ENCODE results near the gene TBC1D7.
A peak's percentile ranks its signal among the peaks of the same experiment; 100 is the strongest.

The TBC1D7 gene

DNA sequence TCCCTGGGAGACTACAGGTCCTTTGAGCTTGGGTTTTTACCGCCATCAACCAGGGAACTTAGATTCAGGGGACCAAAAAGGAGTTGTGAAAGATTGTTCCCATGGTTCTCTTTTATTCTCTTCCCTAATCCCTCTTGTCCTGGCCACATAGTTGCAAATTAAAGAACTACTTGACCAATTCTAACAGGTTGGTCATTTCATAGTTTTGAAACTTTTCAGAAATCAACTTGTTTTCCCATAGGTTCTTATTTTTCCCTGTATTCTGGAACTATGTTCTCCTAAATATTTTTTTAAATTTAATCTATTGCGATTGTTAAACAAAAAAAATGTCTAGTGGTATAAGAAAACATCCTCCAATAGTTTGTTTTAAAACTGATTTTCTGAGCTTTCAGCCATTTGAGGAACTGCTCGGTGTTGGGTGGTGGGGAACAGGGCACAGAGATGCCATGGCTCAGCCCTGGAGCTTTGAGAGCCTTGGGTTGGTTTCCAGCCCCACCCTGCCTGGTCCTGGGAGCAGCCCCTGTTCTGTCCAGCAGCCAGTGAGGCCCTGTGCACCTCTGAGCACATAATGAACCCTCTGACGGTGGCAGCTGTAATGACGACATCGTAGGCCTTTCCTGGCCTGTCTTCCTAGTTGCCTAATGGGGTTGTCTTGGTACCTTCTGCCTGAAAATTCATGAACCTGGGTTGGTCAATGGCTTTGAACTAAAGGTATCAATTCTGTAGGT lies 53.5 kb downstream of the TBC1D7 start:
- Histone ChIP-seq H3K4me1 (ENCODE audit: low read depth, poor library complexity, severe bottlenecking) (peaks cover 23% of the 10 kb centered on the region), H4K20me1 (ENCODE audit: insufficient read depth) (no peaks in the 10 kb centered on the region), H3K4me2 (peak overlapping the region; percentile 99), H3K79me2 (ENCODE audit: insufficient read depth, low read depth) (no peaks in the 10 kb centered on the region), H3K27me3 (ENCODE audit: insufficient read depth, low read depth) (no peaks in the 10 kb centered on the region), H3K27ac (peak overlapping the region; percentile 63), H3K36me3 (ENCODE audit: insufficient read depth) (no peaks in the 10 kb centered on the region), H3K9ac (no peak overlapping the region), H3K4me3 (IDR thresholded peaks at IDR 0.05; ENCODE audit: insufficient read depth, low read depth, low read length) (no peak overlapping the region), H2AFZ (ENCODE audit: low read depth) (peak overlapping the region; percentile 90)
- TF ChIP-seq, protein P1, sequence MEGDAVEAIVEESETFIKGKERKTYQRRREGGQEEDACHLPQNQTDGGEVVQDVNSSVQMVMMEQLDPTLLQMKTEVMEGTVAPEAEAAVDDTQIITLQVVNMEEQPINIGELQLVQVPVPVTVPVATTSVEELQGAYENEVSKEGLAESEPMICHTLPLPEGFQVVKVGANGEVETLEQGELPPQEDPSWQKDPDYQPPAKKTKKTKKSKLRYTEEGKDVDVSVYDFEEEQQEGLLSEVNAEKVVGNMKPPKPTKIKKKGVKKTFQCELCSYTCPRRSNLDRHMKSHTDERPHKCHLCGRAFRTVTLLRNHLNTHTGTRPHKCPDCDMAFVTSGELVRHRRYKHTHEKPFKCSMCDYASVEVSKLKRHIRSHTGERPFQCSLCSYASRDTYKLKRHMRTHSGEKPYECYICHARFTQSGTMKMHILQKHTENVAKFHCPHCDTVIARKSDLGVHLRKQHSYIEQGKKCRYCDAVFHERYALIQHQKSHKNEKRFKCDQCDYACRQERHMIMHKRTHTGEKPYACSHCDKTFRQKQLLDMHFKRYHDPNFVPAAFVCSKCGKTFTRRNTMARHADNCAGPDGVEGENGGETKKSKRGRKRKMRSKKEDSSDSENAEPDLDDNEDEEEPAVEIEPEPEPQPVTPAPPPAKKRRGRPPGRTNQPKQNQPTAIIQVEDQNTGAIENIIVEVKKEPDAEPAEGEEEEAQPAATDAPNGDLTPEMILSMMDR (conservative IDR thresholded peaks at IDR 0.05; ENCODE audit: low read depth, low read length): no peak

DNA sequence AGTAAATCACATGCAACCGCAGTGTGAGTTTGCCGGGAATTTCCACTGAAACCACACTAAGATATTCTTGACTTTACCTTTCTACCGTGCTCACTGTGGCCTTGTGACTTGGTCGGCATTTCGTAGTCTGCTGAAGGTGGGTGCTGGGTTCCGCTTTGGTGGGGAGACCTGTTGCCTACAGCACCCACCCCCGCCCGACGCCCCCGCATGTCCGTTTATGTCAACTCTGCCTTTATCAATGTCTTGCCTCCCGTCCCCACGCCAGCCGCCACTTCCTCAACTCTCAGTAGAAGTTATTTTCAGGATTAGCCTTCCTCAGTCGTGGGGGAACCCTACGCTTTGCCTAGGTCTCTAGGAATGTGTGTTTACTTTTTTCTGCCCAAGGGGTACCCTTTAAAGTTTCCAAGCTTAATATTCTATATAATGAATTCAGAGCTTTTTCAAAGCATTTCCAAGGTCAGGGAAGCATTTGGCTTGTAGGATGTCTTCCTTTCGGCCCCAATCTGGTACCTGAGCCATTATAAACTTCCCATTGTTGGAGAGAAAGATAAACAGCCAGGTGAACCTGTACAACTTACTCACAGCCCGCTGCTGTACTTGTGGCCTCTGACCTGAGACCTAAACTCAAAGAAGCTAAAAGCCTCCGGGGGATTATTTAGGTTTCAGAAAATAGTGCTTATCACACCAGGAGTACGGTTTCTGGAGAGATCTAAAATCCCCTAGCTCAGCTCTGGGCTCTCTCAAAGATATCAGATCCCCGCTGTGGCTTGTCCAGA lies 54.2 kb downstream of the TBC1D7 start:
- Histone ChIP-seq H3K4me3 (IDR thresholded peaks at IDR 0.05; ENCODE audit: insufficient read depth, low read depth, low read length) (no peak overlapping the region), H3K9ac (peak overlapping the region; percentile 51; the same call in 1 of the 2 replicates), H3K79me2 (ENCODE audit: insufficient read depth, low read depth) (no peaks in the 10 kb centered on the region), H3K36me3 (ENCODE audit: insufficient read depth) (no peaks in the 10 kb centered on the region), H4K20me1 (ENCODE audit: insufficient read depth) (no peaks in the 10 kb centered on the region), H2AFZ (ENCODE audit: low read depth) (peak overlapping the region; percentile 90), H3K27ac (peak overlapping the region; percentile 63), H3K27me3 (ENCODE audit: insufficient read depth, low read depth) (no peaks in the 10 kb centered on the region), H3K4me1 (ENCODE audit: low read depth, poor library complexity, severe bottlenecking) (peaks cover 23% of the 10 kb centered on the region), H3K4me2 (peak overlapping the region; percentile 99)
- TF ChIP-seq, protein P1 (conservative IDR thresholded peaks at IDR 0.05; ENCODE audit: low read depth, low read length): no peak

DNA sequence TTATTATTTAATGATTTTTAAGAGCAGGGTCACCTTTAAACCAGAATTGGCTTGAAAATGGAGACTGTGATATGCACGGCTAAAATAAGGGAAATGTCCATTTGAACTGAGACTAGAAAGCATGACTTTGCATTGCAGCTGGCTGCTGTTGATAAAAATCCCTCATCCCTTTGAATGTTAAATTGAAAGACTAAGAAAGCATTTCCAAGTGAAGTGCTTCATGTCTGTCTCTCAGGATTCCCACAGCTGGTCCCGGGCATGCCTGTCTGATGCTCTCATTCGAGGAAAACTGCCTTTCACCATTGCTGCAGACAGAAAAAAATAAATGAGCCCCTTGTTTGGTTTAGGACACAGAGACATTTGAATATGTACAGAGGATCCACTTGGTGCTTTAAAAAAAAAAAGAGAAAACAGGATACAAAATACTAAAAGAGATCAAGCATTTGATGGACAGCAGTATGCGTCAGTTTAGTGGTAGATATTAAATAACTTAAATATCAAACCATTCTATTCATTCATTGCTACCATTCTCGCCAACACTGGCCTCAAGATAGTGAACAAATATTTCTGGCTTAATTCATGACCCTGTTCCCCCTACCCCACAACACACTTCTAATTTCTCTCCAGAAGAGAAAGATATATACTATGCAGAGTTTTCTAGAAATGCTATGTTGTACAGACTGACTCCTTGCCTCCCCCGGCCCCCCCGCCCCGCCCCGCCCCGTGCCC lies 55.0 kb downstream of the TBC1D7 start:
- H3K4me1 ChIP-seq (ENCODE audit: low read depth, poor library complexity, severe bottlenecking): peaks cover 23% of the 10 kb centered on the region
- peak overlapping the region; percentile 90; the same call in 1 of the 2 replicates for H2AFZ ChIP-seq (ENCODE audit: low read depth)

More for the DNA sequence above, 55.0 kb downstream of the TBC1D7 start:
- H3K36me3 ChIP-seq (ENCODE audit: insufficient read depth): no peaks in the 10 kb centered on the region
- no peak overlapping the region for H3K27ac ChIP-seq
- H3K27me3 ChIP-seq (ENCODE audit: insufficient read depth, low read depth): no peaks in the 10 kb centered on the region
- H3K9ac ChIP-seq: no peak overlapping the region
- peak overlapping the region; percentile 99 for H3K4me2 ChIP-seq
- H4K20me1 ChIP-seq (ENCODE audit: insufficient read depth): no peaks in the 10 kb centered on the region
- H3K4me3 ChIP-seq (IDR thresholded peaks at IDR 0.05; ENCODE audit: insufficient read depth, low read depth, low read length): no peak overlapping the region
- TF ChIP-seq, protein P1 (conservative IDR thresholded peaks at IDR 0.05; ENCODE audit: low read depth, low read length): no peak
- H3K79me2 ChIP-seq (ENCODE audit: insufficient read depth, low read depth): no peaks in the 10 kb centered on the region
